H1 (cell line): ENCODE results near the gene PLPP2. TPM values are rescaled to one million over a fixed set of nuclear protein-coding genes. Genes with fewer than 3 reads are reported as not detected.

Experiments used
- CTCF ChIA-PET: fragments of 300-600 bp; sonication (Branson Sonifier 250); formaldehyde crosslinking; loops from one replicate; lab custom pipeline; 2021; ENCODE audit not compliant: partially characterized antibody; lab: Charles Lee
- POLR2A ChIA-PET: fragments of 300-600 bp; sonication (Branson Sonifier 250); formaldehyde crosslinking; loops from one replicate; lab custom pipeline; 2021; ENCODE audit warnings: inconsistent platforms; ENCODE audit not compliant: partially characterized antibody; lab: Charles Lee
- DNase-seq, 2 experiments: peaks; one replicate each; pipeline versions ENCODE4 v3.0.0 to v3.0.0-alpha.2; 2010 to 2022; ENCODE audit warnings: low spot score in 2 of 2, low read depth in 1 of 2, mixed read lengths in 1 of 2
- FAIRE-seq: peaks from 2 replicates; lab custom pipeline; 2011; peaks lifted over from hg19 to GRCh38; lab: Jason Lieb, UNC
- H2AFZ ChIP-seq: 2 replicates; pipeline ENCODE4 v1.8.1; 2012; ENCODE audit warnings: low read length, inconsistent platforms
- H2AK5ac ChIP-seq: 2 replicates; pipeline ENCODE4 v1.6.1; 2013; ENCODE audit warnings: low read depth, low read length
- H2BK120ac ChIP-seq: replicated peaks from 2 replicates; pipeline ENCODE3; 2013; ENCODE audit warnings: low read depth, low read length, inconsistent platforms
- H2BK12ac ChIP-seq: 2 replicates; pipeline ENCODE4 v1.6.1; 2013; ENCODE audit warnings: low read depth, low read length
- H2BK15ac ChIP-seq: 2 replicates; pipeline ENCODE4 v1.6.1; 2013; ENCODE audit warnings: low read length
- H2BK20ac ChIP-seq: 2 replicates; pipeline ENCODE4 v1.6.1; 2013; ENCODE audit warnings: low read length
- H2BK5ac ChIP-seq: 2 replicates; pipeline ENCODE4 v1.6.1; 2013; ENCODE audit warnings: low read depth, low read length
- H3K14ac ChIP-seq: 2 replicates; pipeline ENCODE4 v1.6.1; 2013; ENCODE audit warnings: inconsistent platforms; ENCODE audit not compliant: insufficient read length
- H3K18ac ChIP-seq: 2 replicates; pipeline ENCODE4 v1.6.1; 2013; ENCODE audit warnings: low read length; ENCODE audit errors: extremely low read depth
- H3K23ac ChIP-seq: 2 replicates; pipeline ENCODE4 v1.6.1; 2013; ENCODE audit warnings: inconsistent platforms; ENCODE audit not compliant: insufficient read length
- H3K23me2 ChIP-seq: 2 replicates; pipeline ENCODE4 v1.6.1; 2013; ENCODE audit warnings: low read depth, low read length
- H3K27ac ChIP-seq: 2 replicates; pipeline ENCODE4 v1.6.1; 2011; ENCODE audit warnings: low read depth, low read length, inconsistent platforms
- H3K27me3 ChIP-seq, 4 experiments: replicated peaks in 1 of 4; 1 replicate in 1 of 4; 2 replicates in 3 of 4; pipeline versions ENCODE4 v1.6.1 to v1.8.1; 2011 to 2013; ENCODE audit warnings: low read length in 3 of 4, mild to moderate bottlenecking in 3 of 4, inconsistent platforms in 2 of 4, mixed read lengths in 2 of 4, moderate library complexity in 1 of 4; ENCODE audit not compliant: control insufficient read depth in 3 of 4, insufficient read depth in 3 of 4; ENCODE audit errors: extremely low read depth in 1 of 4
- H3K36me3 ChIP-seq, 4 experiments: 2 replicates each; pipeline versions ENCODE4 v1.6.1 to v1.8.1; 2011 to 2013; ENCODE audit warnings: mild to moderate bottlenecking in 4 of 4, low read length in 3 of 4, moderate library complexity in 2 of 4, control low read depth in 1 of 4, inconsistent platforms in 1 of 4; ENCODE audit not compliant: insufficient read depth in 4 of 4, control insufficient read depth in 2 of 4
- H3K4ac ChIP-seq: replicated peaks from 2 replicates; pipeline ENCODE3; 2013; ENCODE audit warnings: low read length, low read depth, mixed read lengths, inconsistent platforms; ENCODE audit not compliant: insufficient read length
- H3K4me1 ChIP-seq, 4 experiments: replicated peaks in 1 of 4; 1 replicate in 1 of 4; 2 replicates in 3 of 4; pipeline versions ENCODE4 v1.6.1 to v1.8.1; 2011 to 2013; ENCODE audit warnings: low read length in 3 of 4, inconsistent platforms in 2 of 4, mixed read lengths in 1 of 4; ENCODE audit not compliant: insufficient read depth in 4 of 4, control insufficient read depth in 3 of 4
- H3K4me2 ChIP-seq, 2 experiments: 2 replicates each; pipeline versions ENCODE4 v1.6.1 to v1.8.1; 2011 to 2013; ENCODE audit warnings: low read depth in 2 of 2, low read length in 2 of 2, control low read depth in 1 of 2, inconsistent platforms in 1 of 2, mild to moderate bottlenecking in 1 of 2; ENCODE audit not compliant: insufficient read depth in 1 of 2
- H3K4me3 ChIP-seq, 4 experiments: fragments of 200-600, 300-600 bp in 1 of 4; sonication (generic), shearing (Covaris generic), sonication (Bioruptor Twin) in 1 of 4; 2 replicates each; pipeline versions ENCODE4 v1.5.1 to v1.8.1; 2011 to 2016; ENCODE audit warnings: low read length in 4 of 4, low read depth in 3 of 4, control low read depth in 2 of 4, inconsistent platforms in 2 of 4, mild to moderate bottlenecking in 2 of 4, mixed read lengths in 1 of 4, moderate library complexity in 1 of 4; ENCODE audit not compliant: insufficient read depth in 2 of 4; ENCODE audit errors: extremely low read depth in 1 of 4
- H3K56ac ChIP-seq: replicated peaks from 2 replicates; pipeline ENCODE3; 2013; ENCODE audit warnings: low read depth, mild to moderate bottlenecking, mixed read lengths, low read length, inconsistent platforms; ENCODE audit not compliant: insufficient read length
- H3K79me1 ChIP-seq: 2 replicates; pipeline ENCODE4 v1.6.1; 2013; ENCODE audit warnings: low read depth, low read length, control low read depth
- H3K79me2 ChIP-seq, 2 experiments: 2 replicates each; pipeline versions ENCODE4 v1.6.1 to v1.8.1; 2012 to 2013; ENCODE audit warnings: low read length in 2 of 2, mild to moderate bottlenecking in 2 of 2, inconsistent platforms in 1 of 2; ENCODE audit not compliant: insufficient read depth in 2 of 2, control insufficient read depth in 1 of 2
- H3K9ac ChIP-seq, 4 experiments: replicated peaks in 1 of 4; 1 replicate in 1 of 4; 2 replicates in 3 of 4; pipeline versions ENCODE4 v1.6.1 to v1.8.1; 2011 to 2013; ENCODE audit warnings: low read depth in 3 of 4, low read length in 3 of 4, control low read depth in 2 of 4, mild to moderate bottlenecking in 2 of 4, moderate library complexity in 2 of 4, inconsistent platforms in 1 of 4; ENCODE audit errors: extremely low read depth in 1 of 4
- H3K9me3 ChIP-seq, 2 experiments: 2 replicates each; pipeline versions ENCODE4 v1.6.1 to v1.8.1; 2012 to 2013; ENCODE audit warnings: mild to moderate bottlenecking in 2 of 2, moderate library complexity in 2 of 2, control low read depth in 1 of 2, inconsistent platforms in 1 of 2, low read depth in 1 of 2, low read length in 1 of 2, mixed read lengths in 1 of 2; ENCODE audit not compliant: insufficient read depth in 2 of 2
- H4K20me1 ChIP-seq, 2 experiments: replicated peaks in 1 of 2; 2 replicates each; pipeline versions ENCODE3 to v1.8.1; 2011 to 2013; ENCODE audit warnings: inconsistent platforms in 2 of 2, low read length in 2 of 2, mild to moderate bottlenecking in 1 of 2; ENCODE audit not compliant: insufficient read depth in 2 of 2, control insufficient read depth in 1 of 2
- H4K5ac ChIP-seq: 2 replicates; pipeline ENCODE4 v1.6.1; 2013; ENCODE audit warnings: low read length, low read depth, mixed read lengths, inconsistent platforms; ENCODE audit not compliant: insufficient read length
- H4K8ac ChIP-seq: 2 replicates; pipeline ENCODE4 v1.8.0; 2013; ENCODE audit warnings: mild to moderate bottlenecking, moderate library complexity, low read length, inconsistent platforms; ENCODE audit not compliant: insufficient read depth; ENCODE audit errors: extremely low read depth
- H4K91ac ChIP-seq: replicated peaks from 2 replicates; pipeline ENCODE3; 2013; ENCODE audit warnings: low read length, mixed read lengths, inconsistent platforms; ENCODE audit not compliant: insufficient read length
- CHD1 ChIP-seq: IDR thresholded peaks from 2 replicates; pipeline ENCODE4 v1.6.1; 2012; ENCODE audit warnings: low read depth, low read length, improper control_type of control experiment
- HDAC2 ChIP-seq, 2 experiments: fragments of 300-600 bp in 1 of 2; sonication (generic) in 1 of 2; IDR thresholded peaks; 2 replicates each; pipeline ENCODE4 v1.6.1; 2011 to 2012; ENCODE audit warnings: low read depth in 2 of 2, low read length in 2 of 2, mild to moderate bottlenecking in 2 of 2, moderate library complexity in 2 of 2, borderline replicate concordance in 1 of 2, inconsistent platforms in 1 of 2
- MAFK ChIP-seq: IDR thresholded peaks from 2 replicates; pipeline ENCODE4 v1.6.1; 2012; ENCODE audit warnings: low read depth, mild to moderate bottlenecking, improper control_type of control experiment, low read length
- PHF8 ChIP-seq: fragments of 200-600 bp; sonication (generic); conservative IDR thresholded peaks from 2 replicates; pipeline ENCODE4 v1.7.1; 2012; ENCODE audit warnings: low read depth, mild to moderate bottlenecking, inconsistent platforms, low read length, moderate library complexity
- SRF ChIP-seq: IDR thresholded peaks from 2 replicates; pipeline ENCODE4 v1.6.1; 2011; ENCODE audit warnings: mild to moderate bottlenecking, low read depth, low read length, moderate library complexity
- TAF7 ChIP-seq: optimal IDR thresholded peaks from 2 replicates; pipeline ENCODE3; 2011; ENCODE audit warnings: low read depth, mild to moderate bottlenecking, inconsistent platforms, low read length, moderate library complexity, borderline replicate concordance
- WGBS, 2 experiments: shearing (Covaris generic) in 1 of 2; methylation state at CpG; one replicate each; pipeline versions ENCODE4 v1.1.6 to v1.1.7; 2013 to 2015; ENCODE audit warnings: low lambda C conversion rate in 2 of 2, mixed read lengths in 2 of 2, inconsistent platforms in 1 of 2, low coverage in 1 of 2, missing lambda C conversion rate in 1 of 2; ENCODE audit not compliant: insufficient replicate concordance in 2 of 2, insufficient coverage in 1 of 2, insufficient read length in 1 of 2; ENCODE audit errors: extremely low coverage in 1 of 2, missing lambda C conversion rate in 1 of 2; 5-methylcytosine and 5-hydroxymethylcytosine counted together
- polyA plus RNA-seq, 7 experiments: library from polyadenylated mRNA; depleted of rRNA in 3 of 7; stranded (reverse) in 5 of 7; unstranded in 2 of 7; fragments of >200 nt in 5 of 7; fragments of 200-250 nt in 2 of 7; gene quantifications; 1 replicate in 5 of 7; 2 replicates in 1 of 7; 4 replicates in 1 of 7; pipeline versions ENCODE4 v1.2.1 to v1.2.3, GENCODE V29; 2011 to 2013; ENCODE audit warnings: missing spikeins in 2 of 7, mixed read lengths in 2 of 7
- total RNA-seq: library from RNA; stranded (reverse); fragmentation: NEBNext Ultra II Directional; extraction: Animal tissue kit (Norgen Biotek cat#: 25700); gene quantifications from 2 replicates; pipeline ENCODE4 v1.2.1, GENCODE V29; 2021

PLPP2 gene
- total and polyA plus RNA-seq, 2 of the 8 experiments (the other 6 are each of a cell fraction or from before 2014, with no cell fraction given): 101 to 195 TPM

GRCh38 chr19:271856-272255, 19.3 kb downstream of the PLPP2 start:
- Histone ChIP-seq H3K79me2 (no peaks in the 10 kb centered on the region), H4K91ac (no peak overlapping the region), H3K23me2 (peaks cover 3% of the 10 kb centered on the region; the same call in 1 of the 2 replicates), H2AFZ (no peak overlapping the region), H3K9me3 (no peaks in the 10 kb centered on the region), H2BK15ac (peak overlapping the region; percentile 61; the same call in 1 of the 2 replicates), H2BK20ac (no peak overlapping the region), H3K4ac (no peak overlapping the region), H3K4me2 (no peak overlapping the region), H4K8ac (no peak overlapping the region), H3K79me1 (no peaks in the 10 kb centered on the region), H3K14ac (no peak overlapping the region), H3K27me3 (peaks cover 0 to 5% (median 2%) of the 10 kb centered on the region in 4 experiments; a peak in 4 of 7 replicates), H4K20me1 (peaks cover 0 to under 1% of the 10 kb centered on the region in 2 experiments), H2BK12ac (no peak overlapping the region), H3K4me1 (peaks cover 0 to 4% (median 0%) of the 10 kb centered on the region in 4 experiments; a peak in 1 of 7 replicates), H2AK5ac (no peak overlapping the region), H3K23ac (no peak overlapping the region), H3K18ac (no peak overlapping the region), H2BK120ac (no peak overlapping the region), H4K5ac (no peak overlapping the region), H2BK5ac (no peak overlapping the region), H3K36me3 (no peaks in the 10 kb centered on the region), H3K9ac (no peak overlapping the region), H3K4me3 (no peak overlapping the region), H3K27ac (no peak overlapping the region), H3K56ac (no peak overlapping the region)
- CTCF ChIA-PET: interaction anchor here (1.4 kb wide), 1 partner anchor 25 kb away, joined by 3 read pairs; no protein-coding TSS in a partner anchor
- no peak for TF ChIP-seq TAF7
- TF ChIP-seq PHF8: no peak
- no peak for TF ChIP-seq CHD1
- TF ChIP-seq MAFK: no peak
- no peak for TF ChIP-seq SRF
- no peak for TF ChIP-seq HDAC2 (IDR thresholded peaks at IDR 0.05; ENCODE audit: borderline replicate concordance in 1 of 2, low read depth in 2 of 2, low read length in 2 of 2)
- no peak for FAIRE-seq
- 95% methylated on average over 6 of the region's 6 CpGs; no CpG with 5 or more reads in 1 of the 2 experiments for WGBS, 2 experiments
- no peak for DNase-seq
- POLR2A ChIA-PET: no interaction called here
